ENCODE measurements around the gene INTS2.

- TF ChIP-seq CTCF (IDR thresholded peaks at IDR 0.05), result no peak
- no peak for TF ChIP-seq POLR2A (IDR thresholded peaks at IDR 0.05)
These were observed 30.1 kb downstream of the INTS2 start for GRCh38 chr17:61897548-61898180.

Measured in right lobe of liver (tissue), 4 donors.